Stimulated activated CD4-positive, alpha-beta T cell treated with anti-CD3 and anti-CD28 coated beads, Interleukin-4, amount 100 ng/mL, for 24 hours (primary cell): ENCODE data around the gene KRTAP5-6.

Experiments
- DNase-seq: peaks from one replicate; pipeline ENCODE4 v3.0.0-alpha.2; 2020

KRTAP5-6 gene

DNA sequence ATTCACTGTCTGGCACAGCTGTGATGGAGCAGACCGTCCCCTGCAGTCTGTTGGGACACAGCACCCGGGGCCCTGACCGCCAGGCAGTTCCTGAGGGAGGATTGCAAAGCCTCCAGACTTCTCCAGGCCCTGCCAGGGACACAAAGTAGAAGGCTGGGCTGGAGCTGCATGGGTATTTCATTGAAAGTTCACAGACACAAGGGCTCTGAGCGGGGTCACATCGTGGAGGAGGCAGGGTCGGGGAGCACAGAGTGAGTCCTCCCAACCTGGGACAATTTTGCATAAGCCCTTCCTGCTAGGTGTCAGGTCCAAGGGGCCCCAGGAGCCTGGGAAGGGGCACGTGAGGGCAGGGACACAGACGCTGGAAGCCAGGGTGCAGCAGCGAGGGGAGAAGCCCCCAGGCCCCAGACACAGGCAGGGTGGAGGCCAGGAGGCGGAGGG, 37.7 kb downstream of the KRTAP5-6 start:
- DNase-seq: no peak

DNA sequence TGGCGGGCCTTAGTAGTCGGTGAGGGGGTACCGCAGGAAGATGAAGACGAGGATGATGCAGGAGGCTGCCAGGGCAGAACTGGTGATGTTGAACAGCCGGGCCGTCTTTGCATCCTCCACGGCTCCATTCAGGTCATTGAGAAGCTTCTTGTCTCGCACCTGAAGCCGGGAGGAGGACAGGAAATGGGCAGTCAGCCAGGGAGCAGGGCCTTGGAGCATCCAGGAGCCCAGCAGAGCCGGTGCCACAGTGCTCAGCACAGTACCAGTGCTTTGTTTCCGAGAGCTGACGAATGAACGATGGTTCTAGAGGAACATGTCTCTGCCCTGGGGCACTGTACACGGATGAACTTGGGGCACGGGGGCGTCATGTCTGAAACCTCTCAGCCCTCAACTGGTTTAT, 38.3 kb downstream of the KRTAP5-6 start:
- DNase-seq: no peak

DNA sequence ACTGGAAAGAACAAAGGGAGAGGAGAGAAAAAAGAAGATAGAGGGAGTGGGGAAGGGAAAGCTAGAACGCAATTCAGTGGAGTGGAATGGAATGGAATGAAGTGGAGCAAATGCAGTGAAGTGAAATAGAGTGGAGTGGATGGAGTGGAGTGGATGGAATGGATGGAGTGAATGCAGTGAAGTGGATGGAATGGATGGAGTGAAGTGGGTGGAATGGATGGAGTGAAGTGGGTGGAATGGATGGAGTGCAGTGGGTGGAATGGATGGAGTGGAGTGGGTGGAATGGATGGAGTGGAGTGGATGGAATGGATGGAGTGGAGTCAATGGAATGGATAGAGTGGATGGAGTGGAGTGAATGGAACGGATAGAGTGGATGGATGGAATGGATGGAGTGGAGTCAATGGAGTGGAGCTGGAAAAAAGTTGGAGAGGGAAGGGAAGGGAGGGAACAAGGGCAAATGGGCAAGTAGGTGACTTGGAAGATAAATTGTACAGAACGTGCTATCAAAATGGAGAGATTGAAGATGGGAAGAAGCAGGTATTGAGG, 39.5 kb downstream of the KRTAP5-6 start:
- DNase-seq: no peak

DNA sequence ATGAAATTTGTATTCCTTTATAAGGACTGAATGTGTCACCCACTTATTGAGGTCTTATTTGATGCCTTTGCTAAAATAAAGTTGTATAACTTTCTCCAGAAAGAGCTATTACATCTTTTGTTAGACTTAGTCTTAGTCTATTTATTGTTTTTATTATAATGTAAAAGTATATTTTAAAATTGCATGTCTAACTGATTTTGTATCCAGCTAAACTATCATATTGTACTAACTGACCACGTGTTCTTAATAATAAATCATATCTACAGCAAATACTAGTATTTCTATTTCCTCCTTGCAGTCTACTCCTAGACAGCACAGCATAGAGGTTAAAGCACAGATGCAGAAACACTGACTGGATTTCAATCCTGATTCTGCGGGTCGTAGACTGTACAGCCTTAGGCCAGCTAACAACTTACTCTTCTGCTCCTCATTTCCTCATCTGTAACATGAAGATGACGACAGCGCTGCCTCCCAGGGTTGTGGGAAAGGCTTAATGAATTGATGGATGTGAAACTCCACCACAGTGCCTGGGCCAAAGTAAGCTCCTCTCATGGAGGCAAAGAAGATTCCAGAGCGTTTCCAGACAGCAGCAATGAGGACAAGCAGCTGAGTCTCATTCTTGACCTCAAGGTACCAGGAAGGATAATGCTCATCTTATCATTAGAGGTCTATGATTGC, 40.2 kb downstream of the KRTAP5-6 start:
- DNase-seq: no peak

DNA sequence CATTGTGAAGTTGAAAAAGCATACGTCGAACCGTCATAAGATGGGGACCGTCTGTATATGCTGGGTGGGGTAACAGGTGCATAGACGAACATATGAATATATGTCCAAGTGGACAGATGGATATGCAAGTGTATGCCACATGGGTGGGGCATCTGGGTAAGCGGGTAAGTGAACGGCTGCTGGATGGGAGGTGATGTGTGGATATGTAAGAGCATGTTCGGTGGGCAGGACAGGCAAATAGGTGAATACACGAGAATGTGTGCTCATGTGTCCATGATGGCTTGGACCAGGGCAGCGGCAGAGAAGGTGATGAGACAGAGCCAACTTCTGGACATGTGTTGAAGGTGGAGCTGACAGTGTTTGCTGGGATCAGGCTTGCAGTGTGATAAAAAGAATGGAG, 41.4 kb downstream of the KRTAP5-6 start:
- no peak for DNase-seq

DNA sequence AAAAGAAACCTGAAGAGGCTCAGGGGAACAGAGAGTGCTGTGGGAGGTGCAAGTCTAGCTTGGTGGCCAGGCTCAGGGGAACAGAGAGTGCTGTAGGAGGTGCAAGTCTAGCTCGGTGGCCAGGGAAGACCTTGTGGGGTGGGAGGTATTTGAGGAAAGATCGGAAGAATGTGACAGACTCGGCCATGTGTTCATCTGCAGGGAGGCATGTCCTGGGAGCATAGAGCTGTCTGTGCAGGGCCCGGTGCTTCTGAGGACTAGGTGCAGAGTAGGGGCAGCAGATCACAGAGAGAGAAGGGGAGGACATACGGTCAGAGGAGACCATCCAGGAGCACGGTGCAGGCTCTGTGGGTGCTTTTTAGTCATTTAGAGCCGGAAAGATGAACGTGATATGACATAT, 42.6 kb downstream of the KRTAP5-6 start:
- DNase-seq: no peak

DNA sequence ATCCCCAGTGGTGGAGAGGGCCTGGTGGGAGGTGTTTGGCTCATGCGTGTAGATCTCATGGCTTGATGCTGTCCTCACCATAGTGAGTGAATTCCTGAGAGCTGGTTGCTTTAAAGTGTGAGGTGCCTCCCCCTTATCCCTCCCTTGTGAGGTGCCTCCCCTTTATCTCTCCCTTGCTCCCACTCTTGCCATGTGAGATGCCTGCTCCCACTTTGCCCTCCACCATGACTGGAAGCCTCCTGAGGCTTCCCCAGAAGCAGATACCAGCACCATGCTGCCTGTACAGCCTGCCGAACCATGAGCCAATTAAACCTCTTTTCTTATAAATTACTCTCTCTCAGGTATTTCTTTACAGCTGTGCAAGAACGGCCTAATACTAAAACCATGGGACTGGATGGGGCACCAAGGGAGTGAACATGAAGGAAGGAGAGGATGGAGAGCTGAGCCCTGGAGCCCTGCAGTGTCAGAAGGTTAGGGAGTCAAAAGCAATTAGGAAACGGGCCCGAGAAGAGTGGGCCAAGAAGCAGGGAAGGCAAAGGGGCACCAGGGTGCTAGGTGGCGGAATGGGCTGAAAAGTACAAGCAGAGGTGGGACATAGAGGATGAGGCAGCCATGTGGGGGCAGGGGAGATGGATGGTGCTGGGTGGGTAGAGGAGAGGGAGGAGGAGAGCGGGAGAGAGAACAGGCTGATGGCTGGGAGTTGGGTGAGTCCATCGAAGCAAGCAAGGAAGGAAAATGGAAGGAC, 44.0 kb downstream of the KRTAP5-6 start:
- no peak for DNase-seq

DNA sequence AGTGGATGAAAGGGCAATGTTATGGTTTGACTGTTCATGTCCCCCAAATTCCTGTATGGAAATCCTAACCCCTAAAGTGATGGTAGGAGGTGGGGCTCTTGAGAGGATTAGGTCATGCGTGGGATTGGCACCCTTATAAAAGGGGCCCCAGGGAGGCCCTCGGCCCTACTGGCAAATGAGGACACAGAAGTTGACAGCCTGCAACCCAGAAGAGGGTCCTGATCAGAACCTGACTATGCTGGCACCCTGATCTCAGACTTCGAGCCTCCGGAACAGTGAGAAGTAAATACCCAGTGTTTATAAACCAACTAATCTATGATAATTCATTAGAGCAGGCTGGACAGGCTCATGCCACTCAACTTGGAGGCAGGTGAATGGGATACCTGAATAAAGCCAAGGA, 44.7 kb downstream of the KRTAP5-6 start:
- no peak for DNase-seq

DNA sequence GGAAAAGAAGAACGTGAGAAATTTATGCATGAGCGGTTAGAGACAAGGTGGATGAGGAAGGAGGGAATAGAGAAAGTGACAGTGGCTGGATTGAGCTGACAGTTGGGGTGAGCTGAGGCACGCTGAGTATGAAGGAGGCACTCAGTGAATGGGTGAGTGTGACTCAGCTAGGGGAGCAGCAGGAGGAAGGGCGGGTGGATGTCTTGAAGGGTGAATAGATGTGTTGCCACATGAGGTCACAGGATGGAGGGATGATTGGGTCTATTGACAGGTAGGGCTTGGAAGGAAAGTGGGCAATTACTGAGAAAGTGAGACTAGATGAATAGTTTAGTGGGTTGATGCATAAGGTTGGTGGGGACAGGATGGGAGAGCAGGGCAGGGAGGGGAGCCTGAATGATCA, 45.4 kb downstream of the KRTAP5-6 start:
- no peak for DNase-seq

DNA sequence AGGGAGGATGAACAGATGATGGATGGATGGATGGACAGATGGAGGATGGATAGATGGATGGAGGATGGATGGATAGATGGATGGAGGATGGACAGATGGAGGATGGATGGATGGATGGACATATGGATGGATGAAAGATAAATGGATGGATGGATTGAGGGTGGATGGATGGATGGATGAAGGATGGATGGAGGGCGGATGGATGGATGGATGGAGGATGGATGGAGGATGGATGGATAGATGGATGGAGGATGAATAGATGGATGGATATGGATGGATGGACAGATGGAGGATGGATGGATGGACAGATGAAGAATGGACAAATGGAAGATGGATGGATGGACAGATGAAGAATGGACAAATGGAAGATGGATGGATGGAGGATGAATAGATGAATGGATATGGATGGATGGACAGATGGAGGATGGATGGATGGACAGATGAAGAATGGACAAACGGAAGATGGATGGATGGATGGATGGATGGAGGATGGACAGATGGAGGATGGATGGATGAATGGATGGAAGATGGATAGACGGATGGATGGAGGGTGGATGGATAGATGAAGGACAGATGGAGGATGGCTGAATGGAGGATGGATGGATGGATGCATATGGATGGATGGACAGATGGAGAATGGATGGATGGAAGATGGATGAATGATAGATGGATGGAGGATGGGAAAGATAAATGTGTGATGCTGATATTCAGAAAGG, 46.0 kb downstream of the KRTAP5-6 start:
- DNase-seq: no peak

DNA sequence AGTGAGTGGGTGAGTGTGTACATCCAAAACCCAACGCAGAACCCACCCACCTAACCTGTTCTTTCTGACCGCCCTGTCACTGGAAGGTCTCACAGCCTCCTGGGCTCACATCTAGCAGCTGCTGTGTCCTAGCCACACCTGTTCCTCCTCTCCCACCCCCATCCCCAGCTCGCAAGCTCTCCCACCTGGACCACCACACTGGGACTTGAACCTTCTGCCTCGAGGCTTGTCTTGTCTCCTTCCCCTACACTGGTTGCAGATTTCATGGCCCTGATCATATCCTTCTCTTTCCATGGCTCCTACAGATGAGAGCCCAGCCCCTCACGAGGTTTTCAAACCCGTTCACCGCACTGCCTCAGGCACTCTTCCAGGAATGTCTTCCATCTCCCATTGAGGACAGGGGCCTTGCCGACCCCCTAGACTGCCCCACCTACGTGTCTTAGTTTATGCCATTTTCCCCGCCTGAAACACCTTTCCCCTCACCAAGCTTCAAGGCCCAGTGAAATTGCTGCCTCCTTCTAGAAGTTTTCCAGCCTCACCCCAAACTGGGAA, 46.7 kb downstream of the KRTAP5-6 start:
- DNase-seq: no peak

DNA sequence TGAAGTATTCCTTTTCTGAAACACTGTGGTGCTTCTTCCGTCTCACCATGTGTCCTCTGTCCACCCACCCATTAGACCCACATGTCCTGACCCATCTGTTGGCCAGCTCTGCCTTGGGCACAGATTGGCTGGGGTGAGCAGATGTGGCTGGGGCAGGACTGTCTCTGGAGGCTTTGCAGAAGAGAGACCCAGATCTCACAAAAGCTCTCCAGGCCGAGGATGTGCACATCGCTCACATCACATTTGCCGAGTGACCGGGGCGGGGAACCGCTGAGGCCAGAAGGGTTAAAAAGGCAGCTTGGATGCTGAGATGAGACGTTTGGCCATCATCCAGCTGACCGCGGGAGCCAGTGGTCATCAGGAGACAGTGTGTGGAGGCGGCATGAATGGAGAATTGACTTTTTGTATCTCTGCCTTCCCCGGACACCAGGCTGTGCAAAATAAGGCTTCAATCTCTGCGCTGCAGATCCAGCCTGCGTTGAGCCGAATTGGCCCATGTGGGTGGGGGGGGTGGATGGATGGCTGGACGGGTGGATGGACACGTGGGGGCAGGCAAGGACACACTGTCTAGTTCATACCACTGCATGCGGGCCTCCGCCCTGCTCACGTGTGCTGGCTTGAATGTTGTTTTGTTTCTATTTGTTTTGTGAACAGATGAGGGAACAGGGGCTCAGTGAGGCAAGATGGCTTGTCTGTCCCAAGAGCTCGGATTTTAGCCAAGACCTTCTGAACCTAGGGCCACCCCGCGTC, 47.3 kb downstream of the KRTAP5-6 start:
- DNase-seq: no peak

DNA sequence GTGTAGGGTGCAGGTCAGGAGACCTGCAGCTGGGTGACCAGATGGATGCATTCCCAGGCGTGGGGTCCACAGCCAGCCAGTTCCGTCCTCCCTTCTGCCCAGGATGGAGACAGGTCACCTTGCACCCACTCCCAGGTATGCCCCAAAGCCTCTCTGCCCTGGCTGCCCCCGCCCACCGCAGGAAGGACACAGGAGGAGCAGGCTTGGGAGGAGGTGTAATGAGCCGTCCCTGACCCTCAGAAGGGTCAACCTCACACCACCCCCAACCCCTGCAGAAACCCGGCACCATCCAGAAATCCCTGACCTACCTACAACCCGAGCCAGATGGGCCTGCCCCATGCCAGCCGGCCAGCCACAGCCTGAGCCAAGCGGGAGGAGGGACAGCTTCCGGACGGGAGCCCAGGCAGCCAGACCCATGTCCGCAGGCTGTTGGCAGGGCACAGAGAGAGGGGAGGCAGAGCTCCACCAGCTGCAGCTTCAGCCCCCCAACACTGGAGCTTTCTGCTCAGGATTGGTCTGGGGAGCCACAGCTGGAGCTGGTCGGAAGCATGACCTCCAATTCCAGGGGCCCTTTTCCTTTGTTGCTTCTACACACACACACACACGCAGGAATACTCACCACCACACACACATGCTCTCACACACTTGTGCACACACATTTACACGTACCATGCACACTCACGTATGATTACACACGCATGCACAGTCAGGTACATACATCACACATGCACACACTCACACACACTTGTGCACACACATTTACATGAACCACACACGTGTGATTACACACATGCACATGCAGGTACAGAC, 48.1 kb downstream of the KRTAP5-6 start:
- no peak for DNase-seq

DNA sequence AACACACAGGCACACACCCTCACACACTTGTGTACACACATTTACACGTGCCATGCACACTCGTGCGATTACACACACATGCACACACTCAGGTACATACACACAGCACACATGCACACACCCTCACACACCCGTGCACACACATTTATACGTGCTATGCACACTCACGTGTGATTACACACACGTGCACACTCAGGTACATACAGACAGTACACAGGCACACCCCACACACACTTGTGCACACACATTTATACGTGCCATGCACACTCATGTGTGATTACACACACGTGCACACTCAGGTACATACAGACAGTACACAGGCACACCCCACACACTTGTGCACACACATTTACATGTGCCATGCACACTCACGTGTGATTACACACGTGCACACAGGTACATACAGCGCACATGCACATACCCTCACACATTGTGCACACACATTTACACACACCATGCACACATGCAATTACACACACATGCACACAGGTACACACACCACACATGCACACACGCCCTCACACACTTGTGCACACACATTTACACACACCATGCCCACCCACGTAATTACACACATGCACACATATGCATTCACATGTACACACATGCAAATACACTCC, 48.8 kb downstream of the KRTAP5-6 start:
- DNase-seq: no peak

DNA sequence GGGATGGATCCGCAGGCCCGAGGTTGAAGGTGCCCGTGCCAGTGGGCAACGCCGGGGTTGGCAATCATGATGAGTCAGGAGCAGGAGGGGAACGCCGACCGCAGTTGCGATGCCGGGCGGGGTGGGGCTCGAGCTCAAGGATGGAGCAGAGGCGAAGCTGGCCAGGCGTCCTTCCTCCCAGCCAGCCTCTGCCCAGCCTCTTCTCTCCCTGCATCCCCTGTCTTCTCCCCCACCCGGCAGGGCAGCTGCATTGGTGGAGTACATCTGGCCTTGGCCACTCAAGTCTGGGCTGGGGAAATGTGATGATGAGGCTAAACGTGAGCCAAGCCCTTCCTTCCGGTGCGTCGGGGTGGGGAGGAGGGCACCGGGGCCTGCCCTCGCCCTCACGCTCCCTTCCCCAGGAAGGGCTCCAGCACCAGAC, 49.5 kb downstream of the KRTAP5-6 start:
- DNase-seq: no peak

DNA sequence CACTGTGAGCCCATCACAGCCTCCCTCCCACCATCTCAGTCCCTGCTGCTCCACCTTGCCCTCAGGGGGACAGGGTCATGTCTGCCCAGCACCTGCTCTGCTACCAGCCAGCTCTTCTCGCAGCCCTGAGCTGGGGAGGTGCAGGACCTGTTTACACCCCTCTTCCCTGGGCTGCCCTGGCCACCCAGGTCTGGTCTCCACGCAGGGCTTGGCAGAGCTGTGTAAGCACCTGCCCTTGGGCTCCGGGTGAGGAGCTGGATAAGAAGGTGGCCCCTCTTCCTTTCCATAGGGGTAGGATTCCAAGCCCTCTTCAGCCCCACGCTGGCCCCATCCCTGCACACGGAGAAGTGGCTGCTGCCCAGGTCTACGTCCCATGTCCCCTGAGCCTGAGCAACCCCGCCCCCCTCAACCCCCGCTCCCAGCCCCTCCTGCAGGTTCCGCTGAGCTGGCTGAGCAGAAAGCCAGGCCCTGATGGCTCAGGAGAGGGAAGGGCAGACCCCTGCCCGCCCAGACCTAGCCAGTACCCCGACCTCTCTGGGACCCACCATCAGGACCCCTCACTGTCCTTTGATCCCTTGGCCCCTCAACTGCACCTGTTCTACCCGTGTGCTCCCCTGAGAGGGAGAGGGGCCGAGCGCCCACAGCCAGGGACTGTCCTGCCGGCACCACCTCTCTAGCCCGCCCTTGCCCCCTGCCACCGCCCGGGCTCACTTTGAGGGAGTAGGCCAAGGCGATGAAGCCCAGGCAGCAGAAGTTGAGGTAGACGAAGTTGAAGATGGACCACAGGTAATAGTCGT, 50.2 kb downstream of the KRTAP5-6 start:
- no peak for DNase-seq
